Measurements from ENCODE around the gene LRP2BP.
A peak's percentile ranks its signal among the peaks of the same experiment; 100 is the strongest.

Gene LRP2BP

DNA sequence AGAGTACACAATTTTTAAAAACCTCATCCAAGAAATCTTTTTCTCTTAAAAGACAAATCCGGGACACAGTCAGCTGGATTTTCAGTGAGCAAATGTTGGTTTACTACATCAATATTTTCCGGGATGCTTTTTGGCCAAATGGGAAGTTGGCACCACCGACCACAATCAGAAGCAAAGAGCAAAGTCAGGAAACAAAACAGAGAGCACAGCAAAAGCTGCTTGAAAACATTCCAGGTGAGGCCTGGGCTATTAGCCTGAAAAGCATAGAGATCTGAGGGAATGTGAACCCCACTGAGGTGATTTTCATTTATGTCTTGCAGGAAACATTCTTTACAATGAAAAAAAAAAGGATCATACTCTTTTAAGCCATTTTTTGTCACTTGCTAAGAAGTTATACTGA is 33.9 kb downstream of the LRP2BP start:
- Histone ChIP-seq H3K36me3 (no peaks in the 10 kb centered on the region), H3K4me1 (peaks cover 9% of the 10 kb centered on the region), H3K9me3 (no peaks in the 10 kb centered on the region), H3K27me3 (no peaks in the 10 kb centered on the region), H3K4me3 (ENCODE audit: low read depth, low read length) (no peak overlapping the region)
- TF ChIP-seq, protein P1, sequence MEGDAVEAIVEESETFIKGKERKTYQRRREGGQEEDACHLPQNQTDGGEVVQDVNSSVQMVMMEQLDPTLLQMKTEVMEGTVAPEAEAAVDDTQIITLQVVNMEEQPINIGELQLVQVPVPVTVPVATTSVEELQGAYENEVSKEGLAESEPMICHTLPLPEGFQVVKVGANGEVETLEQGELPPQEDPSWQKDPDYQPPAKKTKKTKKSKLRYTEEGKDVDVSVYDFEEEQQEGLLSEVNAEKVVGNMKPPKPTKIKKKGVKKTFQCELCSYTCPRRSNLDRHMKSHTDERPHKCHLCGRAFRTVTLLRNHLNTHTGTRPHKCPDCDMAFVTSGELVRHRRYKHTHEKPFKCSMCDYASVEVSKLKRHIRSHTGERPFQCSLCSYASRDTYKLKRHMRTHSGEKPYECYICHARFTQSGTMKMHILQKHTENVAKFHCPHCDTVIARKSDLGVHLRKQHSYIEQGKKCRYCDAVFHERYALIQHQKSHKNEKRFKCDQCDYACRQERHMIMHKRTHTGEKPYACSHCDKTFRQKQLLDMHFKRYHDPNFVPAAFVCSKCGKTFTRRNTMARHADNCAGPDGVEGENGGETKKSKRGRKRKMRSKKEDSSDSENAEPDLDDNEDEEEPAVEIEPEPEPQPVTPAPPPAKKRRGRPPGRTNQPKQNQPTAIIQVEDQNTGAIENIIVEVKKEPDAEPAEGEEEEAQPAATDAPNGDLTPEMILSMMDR (IDR thresholded peaks at IDR 0.05; ENCODE audit: low read depth, low read length): no peak
- DNase-seq: no peak

DNA sequence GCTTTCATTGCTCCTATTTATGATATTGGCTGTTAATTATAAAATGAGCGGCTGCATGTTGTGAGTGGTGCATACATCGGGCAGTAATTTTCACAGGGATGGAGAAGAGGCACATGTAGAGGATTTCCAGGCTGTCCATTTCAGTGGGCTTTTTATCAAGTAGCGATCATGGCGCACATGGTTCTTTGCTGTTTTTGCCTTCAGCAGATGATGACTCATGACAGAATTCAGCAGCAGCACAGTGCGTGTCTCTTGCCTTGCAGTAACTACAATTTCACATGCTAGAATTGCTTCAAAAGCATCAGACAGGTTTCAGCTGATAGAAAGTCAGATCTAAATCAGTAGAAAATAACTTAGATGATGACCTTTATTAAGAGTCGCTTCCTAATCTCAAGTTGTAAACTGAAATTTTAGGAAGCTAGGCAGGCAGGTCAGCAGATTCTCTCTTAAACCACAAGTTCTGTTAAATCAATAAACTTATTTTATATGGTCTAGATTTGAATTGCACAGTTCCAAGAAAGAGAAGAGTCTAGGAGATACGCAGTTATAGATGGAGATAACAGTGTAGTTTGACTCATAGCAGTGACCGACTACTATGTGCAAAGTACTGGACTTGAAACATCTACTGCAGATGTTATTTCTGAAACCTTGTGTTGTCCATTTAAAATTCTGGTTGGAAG is 35.8 kb downstream of the LRP2BP start:
- no peaks in the 10 kb centered on the region for H3K9me3 ChIP-seq
- H3K36me3 ChIP-seq: no peaks in the 10 kb centered on the region
- H3K4me3 ChIP-seq (ENCODE audit: low read depth, low read length): no peak overlapping the region
- TF ChIP-seq, protein P1 (IDR thresholded peaks at IDR 0.05; ENCODE audit: low read depth, low read length): no peak
- DNase-seq: peak; percentile 50
- peaks cover 9% of the 10 kb centered on the region for H3K4me1 ChIP-seq
- no peaks in the 10 kb centered on the region for H3K27me3 ChIP-seq

DNA sequence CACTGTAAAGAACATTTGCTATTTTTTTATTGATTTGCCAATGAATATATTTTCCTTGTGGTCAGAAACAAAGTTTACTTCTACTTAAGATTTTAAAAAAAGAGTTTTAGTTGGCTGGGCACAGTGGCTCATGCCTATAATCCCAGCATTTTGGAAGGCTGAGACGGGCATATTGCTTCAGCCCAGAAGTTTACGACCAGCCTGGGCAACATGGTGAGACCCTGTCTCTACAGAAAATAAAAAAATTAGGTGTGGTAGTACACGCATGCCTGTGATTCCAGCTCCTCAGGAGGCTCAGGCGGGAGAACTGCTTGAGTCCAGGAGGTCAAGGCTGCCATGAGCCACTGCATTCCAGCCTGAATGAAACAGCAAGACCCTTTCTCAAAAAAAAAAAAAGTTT is 36.8 kb downstream of the LRP2BP start:
- H3K27me3 ChIP-seq: no peaks in the 10 kb centered on the region
- no peaks in the 10 kb centered on the region for H3K36me3 ChIP-seq
- no peaks in the 10 kb centered on the region for H3K9me3 ChIP-seq
- H3K4me1 ChIP-seq: peaks cover 9% of the 10 kb centered on the region
- H3K4me3 ChIP-seq (ENCODE audit: low read depth, low read length): no peak overlapping the region
- no peak for DNase-seq
- TF ChIP-seq, protein P1 (IDR thresholded peaks at IDR 0.05; ENCODE audit: low read depth, low read length): no peak

DNA sequence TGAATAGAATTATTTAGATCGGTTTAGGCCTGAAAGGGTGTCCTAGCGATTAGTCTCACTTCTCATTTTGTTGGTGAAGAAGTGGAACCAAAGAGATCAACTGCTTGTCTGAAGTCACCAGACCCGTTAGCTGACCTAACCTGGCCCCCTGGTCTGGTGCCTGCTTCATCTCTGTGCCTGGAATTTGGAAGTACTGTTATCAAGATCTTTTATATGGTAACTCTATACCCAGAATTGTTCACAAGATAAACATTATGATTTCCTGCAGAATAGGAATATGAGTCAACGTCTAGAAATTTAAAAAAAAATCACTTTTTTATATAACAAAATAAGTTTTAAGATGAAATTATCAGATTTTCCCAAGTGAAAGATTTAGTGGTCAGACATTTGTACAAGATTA is 37.2 kb downstream of the LRP2BP start:
- H3K36me3 ChIP-seq: no peaks in the 10 kb centered on the region
- H3K4me3 ChIP-seq (ENCODE audit: low read depth, low read length): no peak overlapping the region
- H3K27me3 ChIP-seq: no peaks in the 10 kb centered on the region
- TF ChIP-seq, protein P1 (IDR thresholded peaks at IDR 0.05; ENCODE audit: low read depth, low read length): no peak
- DNase-seq: no peak
- no peaks in the 10 kb centered on the region for H3K9me3 ChIP-seq
- peaks cover 9% of the 10 kb centered on the region for H3K4me1 ChIP-seq

DNA sequence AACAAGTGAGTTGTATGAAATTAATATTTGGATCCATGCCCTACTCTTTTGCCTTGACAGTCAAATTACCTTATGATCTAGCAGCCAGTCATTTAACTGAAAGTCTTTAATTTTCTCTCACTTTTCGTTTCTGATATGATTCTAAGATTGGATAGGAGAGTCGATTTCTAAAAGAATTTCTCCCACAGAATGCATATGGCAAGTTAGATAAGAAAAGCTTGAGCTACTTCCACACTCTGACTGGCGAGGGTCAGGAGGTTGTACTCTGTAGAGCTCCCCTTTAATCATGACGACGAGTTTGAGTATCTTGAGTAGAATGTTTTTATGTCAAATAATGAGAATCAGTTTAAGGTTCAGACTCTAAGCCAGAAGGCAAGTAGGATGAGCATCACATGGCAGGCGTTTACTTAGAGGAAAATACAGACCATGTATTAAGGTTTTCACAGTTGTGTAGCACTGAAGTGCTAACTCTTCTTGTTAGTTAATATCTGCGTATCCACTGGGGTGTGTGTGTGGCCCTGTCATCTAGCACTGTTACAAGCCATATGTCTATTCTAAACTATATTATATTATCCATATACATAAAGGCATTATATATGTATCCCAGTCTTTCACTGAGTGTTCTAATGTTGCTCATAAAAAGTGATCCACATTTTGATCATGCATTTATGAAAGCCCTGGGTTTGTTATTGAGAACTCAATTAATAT is 37.8 kb downstream of the LRP2BP start:
- TF ChIP-seq, protein P1 (IDR thresholded peaks at IDR 0.05; ENCODE audit: low read depth, low read length): no peak
- Histone ChIP-seq H3K4me1 (peaks cover 9% of the 10 kb centered on the region), H3K4me3 (ENCODE audit: low read depth, low read length) (no peak overlapping the region), H3K27me3 (no peaks in the 10 kb centered on the region), H3K9me3 (no peaks in the 10 kb centered on the region), H3K36me3 (no peaks in the 10 kb centered on the region)
- no peak for DNase-seq

DNA sequence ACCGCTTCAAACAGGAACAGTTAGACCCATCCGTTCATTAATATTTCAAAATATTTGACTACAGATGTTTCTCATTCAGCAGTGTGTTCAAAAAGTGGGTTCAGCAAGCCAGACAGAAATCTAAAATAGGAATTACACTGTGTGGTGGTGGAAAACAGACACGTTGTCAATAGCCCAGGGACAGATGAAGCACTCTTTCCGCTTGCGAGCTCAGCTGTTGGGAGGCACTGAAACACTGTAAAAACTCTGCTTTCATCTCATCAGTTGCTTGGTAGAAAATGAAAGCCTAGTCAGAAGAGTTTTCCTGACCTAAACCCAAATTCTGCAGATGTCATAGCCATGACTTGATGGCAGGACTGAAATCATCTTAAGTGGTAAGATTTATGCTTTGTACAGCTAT is 38.5 kb downstream of the LRP2BP start:
- H3K27me3 ChIP-seq: no peaks in the 10 kb centered on the region
- H3K4me1 ChIP-seq: peaks cover 9% of the 10 kb centered on the region
- H3K36me3 ChIP-seq: no peaks in the 10 kb centered on the region
- no peaks in the 10 kb centered on the region for H3K9me3 ChIP-seq
- no peak for DNase-seq
- no peak overlapping the region for H3K4me3 ChIP-seq (ENCODE audit: low read depth, low read length)
- TF ChIP-seq, protein P1 (IDR thresholded peaks at IDR 0.05; ENCODE audit: low read depth, low read length): no peak

Data from BE2C (cell line).